Loucy (cell line): ENCODE results near the gene RPS6KA5.

Source experiments
- H2AFZ ChIP-seq: fragments of 200-600 bp; sonication (generic); 2 replicates; pipeline ENCODE4 v1.6.0; 2016; ENCODE audit warnings: antibody characterized with exemption, mild to moderate bottlenecking, low read length, moderate library complexity
- H3F3A ChIP-seq: fragments of 200-600 bp; 2 replicates; pipeline ENCODE4 v1.6.0; 2016; ENCODE audit warnings: antibody characterized with exemption, low read depth, mild to moderate bottlenecking
- H3K27me3 ChIP-seq: fragments of 200-600 bp; sonication (generic); 2 replicates; pipeline ENCODE4 v1.6.1; 2014; ENCODE audit warnings: low read length, mild to moderate bottlenecking; ENCODE audit not compliant: insufficient read depth, poor library complexity, severe bottlenecking
- H3K36me3 ChIP-seq: fragments of 200-600 bp; sonication (generic); 2 replicates; pipeline ENCODE4 v1.6.1; 2016; ENCODE audit warnings: low read length; ENCODE audit not compliant: insufficient read depth
- H3K4me1 ChIP-seq: fragments of 200-600 bp; sonication (generic); 2 replicates; pipeline ENCODE4 v1.5.1; 2014; ENCODE audit warnings: low read length, mild to moderate bottlenecking; ENCODE audit not compliant: insufficient read depth, poor library complexity, severe bottlenecking
- H3K4me2 ChIP-seq: fragments of 200-600 bp; sonication (generic); 2 replicates; pipeline ENCODE4 v1.6.0; 2014; ENCODE audit warnings: antibody characterized with exemption, low read length, low read depth, mild to moderate bottlenecking; ENCODE audit not compliant: poor library complexity, severe bottlenecking
- H3K4me3 ChIP-seq: fragments of 200-600 bp; sonication (generic); 2 replicates; pipeline ENCODE4 v1.5.1; 2014; ENCODE audit warnings: low read length, mild to moderate bottlenecking, mixed read lengths; ENCODE audit not compliant: poor library complexity, severe bottlenecking
- H3K79me2 ChIP-seq: fragments of 200-600 bp; sonication (generic); 2 replicates; pipeline ENCODE4 v1.6.1; 2014; ENCODE audit warnings: low read length; ENCODE audit not compliant: insufficient read depth
- H3K9ac ChIP-seq: fragments of 200-600 bp; sonication (generic); 2 replicates; pipeline ENCODE4 v1.6.0; 2014; ENCODE audit warnings: mild to moderate bottlenecking, low read depth, low read length, moderate library complexity; ENCODE audit not compliant: poor library complexity, severe bottlenecking
- H3K9me2 ChIP-seq: fragments of 200-600 bp; sonication (generic); replicated peaks from 2 replicates; pipeline ENCODE4 v1.6.1; 2016; ENCODE audit warnings: low read depth, low read length, mixed read lengths
- H3K9me3 ChIP-seq: fragments of 200-600 bp; sonication (generic); 2 replicates; pipeline ENCODE4 v1.6.1; 2014; ENCODE audit warnings: mild to moderate bottlenecking, antibody characterized with exemption, low read length, low read depth; ENCODE audit not compliant: insufficient read depth
- H4K20me1 ChIP-seq: fragments of 200-600 bp; sonication (generic); 2 replicates; pipeline ENCODE4 v1.6.0; 2014; ENCODE audit warnings: antibody characterized with exemption, low read length, mild to moderate bottlenecking; ENCODE audit not compliant: insufficient read depth, poor library complexity, severe bottlenecking
- EZH2phosphoT487 ChIP-seq: fragments of 200-600 bp; IDR thresholded peaks from 2 replicates; pipeline ENCODE4 v1.6.1; 2018; ENCODE audit warnings: antibody characterized with exemption, mild to moderate bottlenecking, moderate library complexity, borderline replicate concordance
- TF ChIP-seq, protein P1 (sequence below): fragments of 200-600 bp; sonication (generic); conservative IDR thresholded peaks from 2 replicates; pipeline ENCODE4 v1.5.1; 2014; ENCODE audit warnings: mild to moderate bottlenecking, antibody characterized with exemption, low read length

Gene RPS6KA5

DNA sequence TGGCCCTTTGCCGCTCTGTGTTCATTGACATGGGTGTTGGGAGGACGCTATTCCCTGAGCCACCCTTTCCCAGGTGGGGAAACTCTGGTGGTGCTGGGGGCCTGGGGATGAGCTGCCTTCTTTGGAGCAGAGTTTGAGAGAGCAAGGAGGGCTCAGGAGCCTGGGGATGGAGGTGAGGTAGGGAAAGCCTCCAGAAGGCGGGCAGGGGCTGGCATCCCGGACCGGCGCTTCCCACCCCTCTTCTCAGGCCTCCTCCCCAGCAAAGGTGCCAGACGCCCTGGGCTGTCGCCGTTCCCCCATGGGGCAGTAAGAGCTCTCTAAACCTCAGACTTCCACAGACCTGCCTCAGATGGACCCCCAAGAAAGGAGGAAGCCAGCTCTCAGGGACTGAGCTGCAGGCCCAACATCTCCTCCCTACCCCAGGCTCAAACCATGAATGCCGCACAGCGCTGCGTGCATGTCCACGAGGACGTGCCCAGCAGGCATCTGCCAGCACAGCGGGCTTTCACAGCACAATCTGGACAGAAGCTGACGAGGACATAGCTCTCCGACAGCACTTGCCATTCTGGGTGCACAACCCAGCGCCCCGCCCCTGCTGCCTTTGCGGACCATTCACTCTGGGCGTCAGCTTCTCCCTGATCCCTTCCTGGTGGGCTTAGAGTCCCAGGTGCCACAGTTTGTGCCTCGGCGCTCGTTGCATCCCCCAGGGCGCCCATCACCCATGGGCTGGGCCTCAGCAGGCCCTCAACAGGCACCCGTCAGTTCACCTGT, 229.3 kb downstream of the RPS6KA5 start:
- Histone ChIP-seq H3K4me3 (no peak overlapping the region), H3K4me2 (no peak overlapping the region), H3K9me2 (no peaks in the 10 kb centered on the region), H3K79me2 (no peaks in the 10 kb centered on the region), H3F3A (no peaks in the 10 kb centered on the region), H4K20me1 (no peaks in the 10 kb centered on the region), H3K4me1 (peaks cover 27% of the 10 kb centered on the region), H3K36me3 (no peaks in the 10 kb centered on the region), H3K9ac (no peak overlapping the region), H2AFZ (no peak overlapping the region), H3K9me3 (no peaks in the 10 kb centered on the region), H3K27me3 (no peaks in the 10 kb centered on the region)
- no peak for TF ChIP-seq EZH2phosphoT487
- TF ChIP-seq, protein P1, sequence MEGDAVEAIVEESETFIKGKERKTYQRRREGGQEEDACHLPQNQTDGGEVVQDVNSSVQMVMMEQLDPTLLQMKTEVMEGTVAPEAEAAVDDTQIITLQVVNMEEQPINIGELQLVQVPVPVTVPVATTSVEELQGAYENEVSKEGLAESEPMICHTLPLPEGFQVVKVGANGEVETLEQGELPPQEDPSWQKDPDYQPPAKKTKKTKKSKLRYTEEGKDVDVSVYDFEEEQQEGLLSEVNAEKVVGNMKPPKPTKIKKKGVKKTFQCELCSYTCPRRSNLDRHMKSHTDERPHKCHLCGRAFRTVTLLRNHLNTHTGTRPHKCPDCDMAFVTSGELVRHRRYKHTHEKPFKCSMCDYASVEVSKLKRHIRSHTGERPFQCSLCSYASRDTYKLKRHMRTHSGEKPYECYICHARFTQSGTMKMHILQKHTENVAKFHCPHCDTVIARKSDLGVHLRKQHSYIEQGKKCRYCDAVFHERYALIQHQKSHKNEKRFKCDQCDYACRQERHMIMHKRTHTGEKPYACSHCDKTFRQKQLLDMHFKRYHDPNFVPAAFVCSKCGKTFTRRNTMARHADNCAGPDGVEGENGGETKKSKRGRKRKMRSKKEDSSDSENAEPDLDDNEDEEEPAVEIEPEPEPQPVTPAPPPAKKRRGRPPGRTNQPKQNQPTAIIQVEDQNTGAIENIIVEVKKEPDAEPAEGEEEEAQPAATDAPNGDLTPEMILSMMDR, result no peak

DNA sequence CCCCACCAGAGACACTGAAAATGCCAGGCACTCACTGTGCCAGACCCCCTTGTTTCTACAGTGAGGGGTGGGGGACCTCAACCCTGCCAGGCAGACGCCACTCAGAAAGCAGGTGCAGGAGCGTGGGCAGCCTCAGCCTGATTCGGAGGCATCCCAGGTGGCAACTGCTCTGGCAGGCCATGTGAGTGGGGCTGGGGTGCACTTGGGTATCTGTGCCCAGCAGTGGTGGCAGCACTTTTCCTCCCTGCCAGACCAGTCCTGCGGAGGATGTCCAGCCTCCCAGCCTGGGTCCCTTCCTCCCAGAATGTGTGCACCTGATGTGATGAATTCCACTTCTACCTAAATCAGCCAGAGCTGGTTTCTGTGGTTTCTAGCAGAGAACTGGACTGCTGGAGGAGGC, 230.8 kb downstream of the RPS6KA5 start:
- Histone ChIP-seq H3K36me3 (no peaks in the 10 kb centered on the region), H3K9me3 (no peaks in the 10 kb centered on the region; the same call in 1 of the 2 replicates), H3K4me1 (peaks cover 23% of the 10 kb centered on the region), H3K4me3 (no peak overlapping the region), H3F3A (no peaks in the 10 kb centered on the region), H3K27me3 (no peaks in the 10 kb centered on the region), H3K79me2 (no peaks in the 10 kb centered on the region), H3K4me2 (no peak overlapping the region), H3K9ac (no peak overlapping the region), H3K9me2 (no peaks in the 10 kb centered on the region), H4K20me1 (no peaks in the 10 kb centered on the region), H2AFZ (no peak overlapping the region)
- TF ChIP-seq, protein P1, result no peak
- no peak for TF ChIP-seq EZH2phosphoT487

DNA sequence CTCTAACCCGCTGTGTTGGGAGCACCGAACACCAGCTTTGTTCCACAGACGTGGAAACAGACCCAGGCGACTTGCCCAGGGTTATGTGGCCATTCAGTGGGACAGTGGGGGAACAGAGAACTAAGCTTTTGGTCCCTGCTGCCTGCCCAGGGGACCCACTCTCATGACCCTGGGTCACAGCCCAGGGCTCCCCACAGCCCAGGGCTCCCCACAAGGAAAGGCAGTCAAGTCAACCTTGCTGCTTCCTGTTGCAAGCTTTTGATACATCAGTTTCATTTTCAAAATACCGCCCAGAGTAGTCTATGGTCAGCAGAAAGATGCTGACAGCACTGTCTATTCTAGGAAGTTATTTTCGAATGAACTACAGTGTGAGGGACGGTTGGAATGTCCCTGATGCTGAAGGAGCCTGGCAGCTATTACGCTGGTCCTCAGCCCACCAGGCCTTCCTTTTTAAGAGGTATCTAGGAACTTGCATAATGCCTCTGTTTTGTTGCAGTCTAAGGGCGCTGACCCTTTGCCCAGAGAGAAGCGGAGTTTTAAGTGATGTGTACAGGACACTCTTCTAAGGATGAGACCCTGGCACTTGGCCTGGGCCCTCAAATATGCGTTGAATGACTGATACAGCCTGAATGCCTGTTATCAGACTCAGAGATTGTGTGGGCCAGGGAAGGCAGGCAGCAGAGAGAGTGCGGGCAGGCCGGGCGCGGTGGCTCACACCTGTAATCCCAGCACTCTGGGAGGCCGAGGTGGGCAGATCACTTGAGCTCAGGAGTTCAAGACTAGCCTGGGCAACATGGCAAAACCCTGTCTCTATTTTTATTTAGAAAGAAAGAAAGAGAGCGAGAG, 231.6 kb downstream of the RPS6KA5 start:
- Histone ChIP-seq H3K27me3 (no peaks in the 10 kb centered on the region), H3K79me2 (no peaks in the 10 kb centered on the region), H3K9me3 (no peaks in the 10 kb centered on the region; the same call in 1 of the 2 replicates), H3K4me2 (peak overlapping the region; percentile 100), H3F3A (no peaks in the 10 kb centered on the region), H3K9ac (peak overlapping the region; percentile 79), H3K4me3 (peak overlapping the region; percentile 83), H3K9me2 (no peaks in the 10 kb centered on the region), H3K36me3 (no peaks in the 10 kb centered on the region), H2AFZ (peak overlapping the region; percentile 85), H3K4me1 (peaks cover 23% of the 10 kb centered on the region), H4K20me1 (no peaks in the 10 kb centered on the region)
- TF ChIP-seq EZH2phosphoT487, result no peak
- TF ChIP-seq, protein P1, result no peak
